Posterior vena cava (tissue), 2 donors: ENCODE data around the gene FLRT1. TPM values are rescaled to one million over a fixed set of nuclear protein-coding genes. Genes with fewer than 3 reads are reported as not detected.

Experiments
- DNase-seq: peaks from one replicate; pipeline ENCODE4 v3.0.0-alpha.2; 2020; ENCODE audit warnings: low spot score
- intact Hi-C, 2 donors: fragments of 100-400 bp; cut with DNase I; formaldehyde crosslinking; loops; one replicate each; pipeline versions ENCODE4 v1.14.1 to v1.14.2; 2022 to 2023
- long read RNA-seq, 2 donors: library from polyadenylated mRNA; unstranded; transcript quantifications; one replicate each; pipeline ENCODE4 v2.0.0, GENCODE V29; 2020 to 2021
- total RNA-seq, 2 donors: library from RNA; stranded (reverse); fragmentation: NEBNext Ultra II Directional; extraction: Animal tissue kit (Norgen Biotek cat#: 25700); gene quantifications; one replicate each; pipeline ENCODE4 v1.2.1, GENCODE V29; 2021
- donor health status: DM: yes; HTN: yes; CAD: no.
- donor health status: DM: yes; HTN: yes; CAD: no.

The FLRT1 gene
- under 1 TPM; 0.14 to 0.29 TPM for total RNA-seq
- long read RNA-seq, donor 1 = 0 reads
- long read RNA-seq, donor 2 = 0 reads

DNA sequence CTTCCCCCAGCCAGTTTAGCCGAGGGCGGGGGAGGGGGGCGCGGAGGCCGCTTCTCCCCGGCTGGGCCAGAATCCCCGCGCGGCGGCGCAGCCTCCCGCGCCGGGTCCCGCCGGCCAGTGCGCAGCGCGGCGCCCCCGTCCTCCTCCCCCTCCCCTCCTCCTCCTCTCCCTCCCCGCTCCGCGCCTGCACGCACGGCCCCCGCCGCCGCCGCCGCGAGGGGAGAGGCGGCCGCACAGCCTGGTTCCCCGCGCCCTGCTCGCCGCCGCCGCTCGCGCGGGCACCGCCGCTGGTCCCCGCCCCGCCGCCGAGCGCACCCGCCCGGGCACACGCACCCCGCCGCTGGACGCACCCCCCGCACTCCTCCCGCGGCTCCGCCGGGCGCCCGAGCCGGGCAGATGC is at the start of gene FLRT1:
Gene FLRT1 (plus strand): TSS at position 356 of the 400 bp plus-strand sequence. CDS start 80,337 bp downstream, outside the sequence.
- no peak for DNase-seq

GRCh38 chr11:63986156-63986931 is 49.4 kb upstream of the FLRT1 start, which contains the start of gene OTUB1:
OTUB1 (plus strand) TSS chr11:63986438; CDS start chr11:63986457, 19 bp downstream.
- peak; percentile 96 for DNase-seq
- intact Hi-C loops = no loop called here

More for the DNA sequence above, at the start of gene FLRT1:
- intact Hi-C loops = no loop called here

- intact Hi-C loops = no loop called here
- DNase-seq = no peak
Measured at GRCh38 chr11:63986932-63987513, 48.7 kb upstream of the FLRT1 start.

DNA sequence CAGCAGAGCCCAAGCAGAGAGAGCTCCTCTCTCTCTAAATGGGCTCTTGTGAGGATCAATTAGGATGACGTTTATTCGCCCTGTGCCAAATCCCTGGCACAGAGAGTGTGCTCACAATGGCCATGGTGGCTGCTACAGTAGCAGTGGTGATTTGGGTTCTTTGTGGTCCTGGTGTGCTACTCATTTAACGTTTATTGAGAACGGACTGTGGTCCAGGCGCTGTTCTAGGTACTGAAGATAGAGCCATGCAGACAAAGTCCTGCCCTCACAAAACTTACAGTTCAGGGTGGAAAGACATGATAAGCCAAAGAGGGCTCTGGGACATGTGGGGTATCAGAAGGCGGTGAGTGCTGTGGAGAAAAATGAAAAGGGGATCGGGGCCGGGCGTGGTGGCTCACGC is 44.2 kb upstream of the FLRT1 start:
- no peak for DNase-seq
- intact Hi-C loops = no loop called here

- intact Hi-C loops = no loop called here
- DNase-seq = no peak
Measured at GRCh38 chr11:63993100-63993499, 42.6 kb upstream of the FLRT1 start.

DNA sequence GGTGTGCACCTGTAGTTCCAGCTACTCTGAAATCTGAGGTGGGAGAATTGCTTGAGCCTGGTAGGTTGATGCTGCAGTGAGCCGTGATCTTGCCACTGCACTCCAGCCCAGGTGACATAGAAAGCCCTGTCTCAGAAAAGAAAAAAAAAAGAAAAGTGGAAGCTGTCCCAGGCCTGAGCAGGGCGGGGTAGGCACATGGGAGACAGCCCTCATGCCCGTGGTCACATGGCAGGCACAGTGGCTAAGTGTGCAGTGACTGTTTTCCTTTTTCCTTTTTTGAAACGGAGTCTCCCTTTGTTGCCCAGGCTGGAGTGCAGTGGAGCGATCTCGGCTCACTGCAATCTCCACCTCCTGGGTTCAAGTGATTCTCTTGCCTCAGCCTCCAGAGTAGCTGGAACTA is 41.7 kb upstream of the FLRT1 start:
- DNase-seq = no peak
- intact Hi-C loops = no loop called here

GRCh38 chr11:63996512-63996911 is 39.2 kb upstream of the FLRT1 start:
- intact Hi-C loops = no loop called here
- no peak for DNase-seq

DNA sequence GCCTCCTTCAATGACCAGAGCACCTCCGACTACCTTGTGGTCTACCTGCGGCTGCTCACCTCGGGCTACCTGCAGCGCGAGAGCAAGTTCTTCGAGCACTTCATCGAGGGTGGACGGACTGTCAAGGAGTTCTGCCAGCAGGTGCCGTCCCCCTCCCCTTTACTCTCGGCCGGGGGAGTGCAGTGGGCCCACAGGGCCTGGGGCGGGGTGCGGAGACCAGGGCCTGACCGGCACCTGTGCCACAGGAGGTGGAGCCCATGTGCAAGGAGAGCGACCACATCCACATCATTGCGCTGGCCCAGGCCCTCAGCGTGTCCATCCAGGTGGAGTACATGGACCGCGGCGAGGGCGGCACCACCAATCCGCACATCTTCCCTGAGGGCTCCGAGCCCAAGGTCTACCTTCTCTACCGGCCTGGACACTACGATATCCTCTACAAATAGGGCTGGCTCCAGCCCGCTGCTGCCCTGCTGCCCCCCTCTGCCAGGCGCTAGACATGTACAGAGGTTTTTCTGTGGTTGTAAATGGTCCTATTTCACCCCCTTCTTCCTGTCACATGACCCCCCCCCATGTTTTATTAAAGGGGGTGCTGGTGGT is 38.5 kb upstream of the FLRT1 start:
- DNase-seq = no peak
- intact Hi-C loops = no loop called here

- intact Hi-C loops = no loop called here
- no peak for DNase-seq
Measured at GRCh38 chr11:63997801-63998337, 37.9 kb upstream of the FLRT1 start.

GRCh38 chr11:63998558-63999348 is 37.0 kb upstream of the FLRT1 start:
- intact Hi-C loops = no loop called here
- DNase-seq = no peak

- intact Hi-C loops = loop anchor here (2.0 to 5.0 kb wide), 2 partner anchors 149 to 302 kb away; no protein-coding TSS in a partner anchor
- no peak for DNase-seq
Measured at GRCh38 chr11:63999349-64000025, 36.2 kb upstream of the FLRT1 start.

DNA sequence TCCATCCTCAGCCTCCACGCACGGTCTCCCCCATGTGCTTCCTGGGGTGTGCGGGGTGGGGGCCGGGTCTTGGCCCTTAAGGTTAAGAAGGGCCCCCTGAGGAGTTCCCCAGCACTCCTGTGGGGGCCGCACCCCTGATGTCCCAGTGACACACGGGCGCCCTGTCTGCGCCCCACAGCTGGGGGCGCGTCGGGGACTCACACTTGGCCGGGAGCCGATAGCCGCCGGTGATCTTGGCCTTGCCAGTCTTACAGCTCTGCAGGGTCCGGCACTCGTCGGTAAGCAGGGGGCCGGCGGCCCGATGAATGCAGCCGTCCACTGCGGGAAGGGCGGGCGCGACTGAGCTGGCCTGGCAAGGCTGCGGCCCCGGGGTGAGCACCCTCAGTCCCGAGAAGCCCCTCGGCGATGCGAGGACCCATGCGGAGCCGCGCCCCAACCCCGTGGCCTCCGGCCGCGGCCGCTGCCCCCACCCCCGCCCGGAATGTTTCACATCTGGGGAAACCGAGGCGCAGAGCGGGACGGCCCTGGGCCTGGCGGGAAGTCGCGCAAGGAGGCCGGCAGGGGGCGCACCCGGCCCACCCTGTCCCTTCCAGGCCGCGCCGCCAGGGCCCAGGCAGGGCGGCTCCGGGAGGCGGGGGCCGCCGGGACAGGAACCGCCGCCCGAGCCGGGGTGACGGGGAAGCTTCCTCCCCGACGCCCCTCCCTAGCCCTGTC is 35.5 kb upstream of the FLRT1 start:
- intact Hi-C loops = loop anchor here (2.0 to 5.0 kb wide), 2 partner anchors 149 to 303 kb away; no protein-coding TSS in a partner anchor
- peak; percentile 90 for DNase-seq

GRCh38 chr11:64000740-64001483 is 34.8 kb upstream of the FLRT1 start:
- intact Hi-C loops = loop anchor here (2.0 to 5.0 kb wide), 2 partner anchors 148 to 304 kb away; no protein-coding TSS in a partner anchor
- no peak for DNase-seq

DNA sequence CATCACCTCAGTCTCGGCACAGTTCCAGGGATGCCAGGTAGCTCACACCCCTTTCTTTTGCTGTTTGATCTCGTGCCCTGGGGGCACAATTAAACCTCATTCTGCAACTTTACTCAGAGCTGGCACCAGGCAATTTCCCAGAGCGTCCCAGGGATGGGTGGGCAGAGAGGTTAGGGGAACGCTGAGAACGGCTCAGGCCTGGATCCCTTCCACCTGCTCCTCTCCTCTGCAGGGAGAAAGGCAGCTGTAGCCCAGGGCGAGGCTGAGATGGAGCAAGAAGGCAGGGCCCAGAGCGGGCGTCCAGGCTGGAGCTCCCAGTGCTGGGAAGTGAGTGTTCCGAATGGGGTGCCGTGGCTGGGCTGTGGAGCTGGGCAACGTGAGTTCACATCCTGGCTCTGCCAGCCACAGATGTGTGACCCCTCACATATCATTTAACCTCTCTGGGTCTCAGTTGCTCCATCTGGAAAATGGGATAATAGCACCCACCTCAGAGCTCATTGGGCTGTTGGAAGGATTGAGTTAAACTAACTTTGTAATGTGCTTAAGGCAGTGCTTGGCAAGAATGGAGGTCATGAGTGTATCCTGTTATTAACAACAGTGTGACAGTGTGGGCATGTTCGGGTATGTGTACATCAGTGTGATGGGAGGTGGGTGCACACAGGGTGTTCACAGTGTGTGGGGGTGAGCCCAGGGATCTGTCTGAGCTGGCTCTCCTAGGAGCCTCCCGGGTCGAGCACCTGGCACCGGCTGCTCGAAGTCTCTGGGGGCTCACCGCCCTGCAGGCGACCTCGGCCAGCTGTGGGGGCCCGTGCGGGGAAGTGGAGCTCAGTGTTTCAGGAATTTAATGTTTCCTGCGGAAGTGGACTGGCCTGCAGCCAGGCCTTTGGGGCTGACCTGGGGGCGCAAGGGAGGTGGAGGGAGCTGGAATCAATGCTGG is 34.0 kb upstream of the FLRT1 start:
- DNase-seq = no peak
- intact Hi-C loops = loop anchor here (2.0 to 5.0 kb wide), 3 partner anchors 147 to 304 kb away; no protein-coding TSS in a partner anchor

- DNase-seq = no peak
- intact Hi-C loops = loop anchor here in 1 of 2 donors (2.0 to 5.0 kb wide), 2 partner anchors 147 to 307 kb away; no protein-coding TSS in a partner anchor
Measured at GRCh38 chr11:64003807-64004589, 31.7 kb upstream of the FLRT1 start.
